ENCODE results near the gene CADM4.
"Not testable (repeated sequence)": the region's sequence is repeated elsewhere in the genome, so short reads cannot be mapped to it uniquely, and the experiment has no call there.

CADM4 gene

DNA sequence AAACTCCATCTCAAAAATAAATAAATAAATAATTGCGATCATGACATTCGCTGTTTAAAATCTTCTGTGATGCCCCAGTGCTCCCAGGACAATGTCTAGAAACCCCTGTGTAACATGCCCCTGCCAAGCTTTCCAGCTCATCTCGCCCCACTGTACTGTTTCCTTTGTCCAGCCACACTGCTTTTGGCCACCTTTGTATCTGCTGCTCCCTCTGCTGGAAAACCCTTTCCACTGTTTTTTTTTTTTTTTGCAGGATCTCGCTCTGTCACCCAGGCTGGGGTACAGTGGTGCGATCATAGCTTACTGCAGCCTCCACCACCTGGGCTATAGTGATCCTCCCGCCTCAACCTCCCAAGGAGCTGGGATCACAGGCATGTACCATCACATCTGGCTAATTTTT, 22.8 kb upstream of the CADM4 start:
- peak; percentile 36 for DNase-seq (ENCODE audit: low read depth, low spot score)

DNA sequence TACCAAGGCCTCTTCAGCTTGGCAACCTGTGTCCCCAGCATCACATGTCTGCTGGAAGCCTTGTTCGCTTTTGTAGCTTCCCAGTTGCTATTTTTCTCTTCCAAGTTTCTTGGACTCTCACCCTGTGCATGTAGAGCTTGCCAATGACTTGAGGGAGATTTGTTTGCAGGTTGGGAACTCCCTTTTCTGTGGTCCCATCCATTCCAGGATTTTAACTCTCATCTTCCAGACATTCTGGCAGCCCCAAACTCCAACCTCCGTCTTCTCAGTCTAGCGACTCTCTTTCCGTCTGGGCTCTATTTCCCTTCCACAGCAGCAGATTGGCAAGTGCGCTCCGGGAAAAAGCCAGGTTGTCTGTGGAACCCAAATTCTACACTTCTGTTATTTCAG, 21.3 kb upstream of the CADM4 start:
- no peak for DNase-seq (ENCODE audit: low read depth, low spot score)

GRCh38 chr19:43660301-43660970, 20.8 kb upstream of the CADM4 start:
- no peak for DNase-seq (ENCODE audit: low read depth, low spot score)

GRCh38 chr19:43658494-43658893, 18.8 kb upstream of the CADM4 start:
- no peak for DNase-seq (ENCODE audit: low read depth, low spot score)

DNA sequence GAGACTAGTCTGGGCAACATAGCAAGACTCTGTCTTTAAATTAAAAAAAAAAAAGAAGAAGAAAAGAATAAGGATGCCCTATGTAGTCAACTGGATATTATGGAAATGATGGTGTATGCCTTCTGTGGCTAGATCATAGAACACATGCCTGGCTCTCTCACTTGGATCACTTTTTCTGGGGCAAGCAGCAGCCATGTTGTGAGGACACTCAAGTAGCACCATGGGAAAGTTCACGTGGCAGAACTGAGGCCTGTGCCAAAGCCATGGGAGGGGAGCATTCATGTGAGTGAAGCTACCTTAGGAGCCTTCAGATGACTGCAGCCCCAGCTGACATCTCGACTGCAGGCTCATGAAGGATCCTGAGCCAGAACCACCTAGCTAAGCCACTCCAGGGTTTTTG, 18.4 kb upstream of the CADM4 start:
- DNase-seq (ENCODE audit: low read depth, low spot score): no peak

GRCh38 chr19:43656436-43656835, 16.8 kb upstream of the CADM4 start:
- no peak for DNase-seq (ENCODE audit: low read depth, low spot score)

DNA sequence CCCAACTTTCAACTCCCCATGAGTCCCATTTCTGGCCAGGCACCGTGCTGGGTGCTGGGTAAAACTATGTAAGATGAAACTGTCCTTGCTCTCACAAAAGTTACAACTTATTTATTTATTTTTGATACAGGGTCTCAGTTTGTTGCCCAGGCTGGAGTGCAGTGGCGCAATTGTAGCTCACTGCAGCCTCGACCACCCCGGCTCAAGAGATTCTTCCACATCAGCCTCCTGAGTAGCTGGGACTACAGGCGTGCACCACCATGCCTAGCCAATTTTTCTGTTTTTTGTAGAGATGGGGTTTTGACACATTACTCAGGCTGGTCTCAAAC, 12.9 kb upstream of the CADM4 start:
- DNase-seq (ENCODE audit: low read depth, low spot score): no peak

DNA sequence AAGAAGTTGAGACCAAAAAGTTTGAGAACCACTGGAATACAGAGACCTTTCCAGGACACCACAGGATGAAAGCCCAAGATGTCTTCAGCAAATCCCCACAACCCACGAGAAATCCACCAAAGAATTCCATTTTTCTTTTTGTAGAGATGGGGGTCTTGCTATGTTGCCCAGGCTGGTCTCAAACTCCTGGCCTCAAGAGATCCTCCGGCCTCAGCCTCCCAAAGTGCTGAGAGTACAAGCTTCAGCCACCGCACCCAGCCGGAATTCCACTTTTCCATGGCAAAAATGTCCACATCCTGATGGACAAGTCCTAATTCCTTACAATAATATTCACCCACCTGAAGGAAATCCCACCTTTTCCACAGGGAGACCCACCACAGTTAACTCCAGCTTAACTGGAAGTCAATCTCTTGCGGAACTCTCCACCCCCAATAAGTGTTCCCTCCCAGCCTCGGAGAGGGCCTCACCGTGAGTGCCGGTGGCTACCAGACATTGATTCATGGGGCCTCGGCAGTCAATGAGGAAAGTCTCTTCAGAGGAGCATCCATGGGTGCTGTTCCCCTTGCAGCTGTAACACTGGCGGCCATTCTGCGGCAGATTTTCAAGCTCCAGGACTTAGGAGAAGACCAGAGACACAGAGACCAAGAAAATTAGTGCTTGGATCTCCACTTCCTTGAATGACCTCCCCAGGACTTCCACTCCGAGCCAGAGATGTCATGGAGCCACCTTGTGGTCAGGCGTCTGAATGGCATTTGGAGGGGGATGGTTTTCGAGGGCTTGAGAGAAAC, 12.3 kb upstream of the CADM4 start:
- peak; percentile 78 for DNase-seq (ENCODE audit: low read depth, low spot score)

DNA sequence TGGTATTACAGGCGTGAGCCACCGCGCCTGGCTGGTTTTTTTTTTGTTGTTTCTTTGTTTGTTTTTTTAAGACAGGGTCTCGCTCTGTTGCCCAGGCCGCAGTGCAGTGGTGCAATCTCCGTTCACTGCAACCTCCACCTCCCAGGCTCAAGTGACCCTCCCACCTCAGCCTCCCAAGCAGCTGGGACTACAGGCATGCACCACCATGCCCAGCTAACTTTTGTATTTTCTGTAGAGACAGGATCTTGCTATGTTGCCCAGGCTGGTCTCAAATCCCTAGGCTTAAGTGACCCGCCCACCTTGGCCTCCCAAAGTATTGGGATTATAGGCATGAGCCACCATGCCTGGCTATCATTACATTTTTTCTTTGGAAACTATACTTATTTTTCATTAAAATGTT, 10.6 kb upstream of the CADM4 start:
- DNase-seq (ENCODE audit: low read depth, low spot score): not testable (repeated sequence)

GRCh38 chr19:43649514-43649913, 9.9 kb upstream of the CADM4 start:
- DNase-seq (ENCODE audit: low read depth, low spot score): no peak

- no peak for DNase-seq (ENCODE audit: low read depth, low spot score)
Observed at GRCh38 chr19:43648633-43649032, 9.0 kb upstream of the CADM4 start.

DNA sequence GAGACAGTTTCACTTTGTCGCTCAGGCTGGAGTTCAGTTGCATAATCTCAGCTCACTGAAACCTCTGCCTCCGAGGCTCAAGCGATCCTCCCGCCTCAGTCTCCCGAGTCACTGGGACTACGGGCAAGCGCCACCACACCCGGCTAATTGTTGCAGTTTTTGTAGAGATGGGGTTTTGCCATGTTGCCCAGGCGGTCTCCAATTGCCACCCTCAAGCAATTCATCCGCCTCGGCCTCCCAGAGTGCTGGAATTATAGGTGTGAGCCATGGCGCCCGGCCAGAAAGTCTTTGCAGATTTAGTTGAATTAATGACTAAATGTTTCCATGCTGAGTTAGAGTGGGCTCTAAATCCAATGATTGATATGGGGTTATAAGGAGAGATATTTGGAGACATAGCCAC, 4.5 kb upstream of the CADM4 start:
- DNase-seq (ENCODE audit: low read depth, low spot score): no peak

DNA sequence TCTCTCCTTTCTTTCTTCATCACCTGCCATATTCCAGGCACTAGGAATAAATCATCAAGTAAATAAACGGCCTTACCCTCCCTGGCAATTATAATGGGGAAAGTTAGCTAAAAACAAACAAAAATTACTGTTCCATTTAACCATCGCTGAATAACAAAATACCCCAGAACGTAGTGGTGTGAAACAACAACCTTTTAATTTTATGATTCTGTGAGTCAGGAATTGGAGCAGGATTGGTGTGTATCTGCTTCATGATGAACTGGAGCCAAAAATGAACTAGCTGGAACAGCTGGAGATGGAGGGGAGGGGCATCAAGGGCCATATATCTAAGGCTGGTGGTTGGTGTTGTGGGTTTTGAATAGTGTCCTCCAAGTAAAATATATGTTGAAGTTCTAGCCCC, 3.7 kb upstream of the CADM4 start:
- no peak for DNase-seq (ENCODE audit: low read depth, low spot score)

GRCh38 chr19:43642531-43642930, 2.9 kb upstream of the CADM4 start:
- DNase-seq (ENCODE audit: low read depth, low spot score): no peak

- DNase-seq (ENCODE audit: low read depth, low spot score): no peak
Observed at GRCh38 chr19:43641333-43641732, 1.7 kb upstream of the CADM4 start.

GRCh38 chr19:43640424-43640757, 741 bp upstream of the CADM4 start:
- no peak for DNase-seq (ENCODE audit: low read depth, low spot score)

- DNase-seq (ENCODE audit: low read depth, low spot score): no peak
Observed at GRCh38 chr19:43638995-43639518, 593 bp downstream of the CADM4 start.

DNA sequence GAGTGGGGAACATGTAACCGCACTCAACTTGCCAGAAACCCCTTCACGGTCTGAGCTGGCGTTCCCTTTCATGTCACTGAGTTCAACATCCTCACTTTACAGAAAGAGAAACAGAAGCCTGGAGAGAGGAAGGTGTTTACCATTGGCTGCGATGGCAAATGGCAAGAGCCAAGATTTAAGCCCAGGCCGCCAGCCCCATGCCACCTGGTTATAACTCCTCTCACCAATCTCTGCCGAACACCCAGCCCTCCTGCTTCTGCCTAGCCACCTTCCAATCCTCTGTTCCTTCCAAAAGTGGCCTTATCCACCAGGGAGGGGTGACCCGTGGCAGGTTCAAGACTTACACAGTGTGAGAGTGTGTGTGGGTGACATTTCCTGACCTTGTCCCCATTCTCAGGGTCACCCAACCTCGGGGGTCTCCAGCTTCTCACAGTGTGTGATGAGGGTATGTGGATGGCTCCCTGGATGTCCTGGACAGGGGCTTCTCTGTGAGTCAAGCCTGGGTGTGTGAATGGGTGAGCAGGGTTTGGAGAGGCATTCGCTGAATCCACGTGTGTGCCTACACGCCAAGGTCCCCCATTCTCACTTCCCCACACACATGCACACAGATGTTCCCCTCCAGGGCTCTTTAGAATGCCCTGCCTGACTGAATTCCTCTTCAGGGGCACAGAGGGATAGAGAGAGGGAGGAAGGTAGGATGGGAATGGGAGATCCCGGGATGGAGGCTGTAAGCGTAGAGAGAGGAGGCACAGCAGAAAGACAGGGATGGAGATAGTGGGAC, 1.2 kb downstream of the CADM4 start:
- no peak for DNase-seq (ENCODE audit: low read depth, low spot score)

DNA sequence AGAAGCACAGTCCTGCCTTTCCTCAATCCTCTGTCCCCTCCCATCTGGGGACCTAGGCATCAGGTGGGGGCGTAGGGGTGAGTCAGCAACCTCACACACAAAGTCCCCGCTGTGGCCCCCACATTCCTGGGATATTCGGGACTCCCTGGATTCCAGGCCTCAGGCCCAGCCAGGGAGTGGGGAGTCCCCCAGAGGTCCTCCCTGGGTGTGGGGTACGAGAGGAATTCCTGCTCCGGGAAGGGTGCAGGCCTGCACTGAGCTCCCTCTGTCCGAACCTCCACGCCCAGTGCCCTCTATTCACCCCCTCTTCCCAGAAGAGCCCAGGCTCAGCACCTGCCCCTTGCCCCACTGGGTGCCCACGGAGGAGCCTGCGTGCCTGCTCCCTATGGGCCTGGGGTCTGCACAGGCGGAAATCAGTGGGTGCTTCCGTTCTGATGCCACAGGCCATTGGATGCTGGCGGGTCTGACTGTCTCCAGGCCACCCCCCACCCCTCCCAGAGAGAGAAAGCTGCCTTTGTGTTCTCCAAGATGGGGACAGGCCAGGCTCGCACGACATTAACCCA, 3.4 kb downstream of the CADM4 start:
- DNase-seq (ENCODE audit: low read depth, low spot score): peak; percentile 70

- DNase-seq (ENCODE audit: low read depth, low spot score): not testable (repeated sequence)
Observed at GRCh38 chr19:43635561-43635940, 4.1 kb downstream of the CADM4 start.

GRCh38 chr19:43634872-43635560, 4.6 kb downstream of the CADM4 start:
- peak; percentile 48 for DNase-seq (ENCODE audit: low read depth, low spot score)

DNA sequence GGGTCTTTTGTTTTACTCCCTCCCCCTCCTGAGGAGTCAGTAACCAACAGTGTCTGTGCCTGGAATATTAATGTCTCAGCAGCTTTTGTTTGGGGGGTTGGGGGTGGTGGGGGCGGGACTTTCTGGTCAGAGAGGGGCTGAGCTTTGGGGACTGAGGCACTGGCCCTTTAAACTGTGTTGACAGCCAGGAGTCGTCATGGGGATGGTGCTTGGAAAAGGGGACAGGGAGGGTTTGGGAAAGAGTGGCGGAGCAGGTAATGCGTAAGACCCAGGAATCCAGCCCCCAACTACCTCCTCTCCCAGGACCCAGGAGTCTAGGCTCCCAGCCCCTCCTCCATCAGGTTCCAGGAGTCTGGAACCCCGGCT, 5.2 kb downstream of the CADM4 start:
- peak; percentile 38 for DNase-seq (ENCODE audit: low read depth, low spot score)
